ENCODE results near the gene PSMC3.

Gene PSMC3

DNA sequence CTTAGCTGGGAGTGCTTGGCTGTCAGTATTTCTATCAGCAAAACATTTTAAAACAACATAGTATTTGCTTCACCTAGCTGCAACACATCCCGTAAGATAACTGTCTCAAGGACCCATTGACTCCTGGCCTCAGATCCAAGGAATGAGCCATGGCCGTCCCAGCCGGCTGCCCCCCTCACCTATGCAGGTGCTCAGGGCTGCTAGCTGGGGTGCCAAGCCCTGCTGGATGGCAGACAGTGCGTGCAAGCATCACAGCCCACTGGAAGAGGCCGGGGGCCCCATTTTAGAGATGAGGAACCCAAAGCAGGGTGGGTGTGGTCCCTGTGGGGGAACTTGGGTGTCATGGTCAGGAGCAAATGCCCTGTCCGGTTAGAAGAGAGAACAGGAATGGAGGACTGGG is 8.5 kb downstream of the PSMC3 start:
- CTCF ChIA-PET, result no interaction called here
- POLR2A ChIA-PET, result interaction anchor here (1.2 kb wide), 1 partner anchor 8 kb away, joined by 4 read pairs; the partner anchor contains the start of gene PSMC3
- no peak for TF ChIP-seq HDGF (IDR thresholded peaks at IDR 0.05; ENCODE audit: borderline replicate concordance)
- TF ChIP-seq TARDBP (IDR thresholded peaks at IDR 0.05), result no peak
- TF ChIP-seq SUZ12 (IDR thresholded peaks at IDR 0.05), result no peak
- no peak for TF ChIP-seq FOXM1 (IDR thresholded peaks at IDR 0.05; ENCODE audit: borderline replicate concordance)
- no peak for TF ChIP-seq L3MBTL2 (conservative IDR thresholded peaks at IDR 0.05)
- TF ChIP-seq ZNF384 (IDR thresholded peaks at IDR 0.05), result no peak
- TF ChIP-seq ARNT (IDR thresholded peaks at IDR 0.05), result no peak
- no peak for TF ChIP-seq SP1 (IDR thresholded peaks at IDR 0.05)
- TF ChIP-seq CTBP1 (IDR thresholded peaks at IDR 0.05; ENCODE audit: borderline replicate concordance), result no peak
- TF ChIP-seq, protein P1, sequence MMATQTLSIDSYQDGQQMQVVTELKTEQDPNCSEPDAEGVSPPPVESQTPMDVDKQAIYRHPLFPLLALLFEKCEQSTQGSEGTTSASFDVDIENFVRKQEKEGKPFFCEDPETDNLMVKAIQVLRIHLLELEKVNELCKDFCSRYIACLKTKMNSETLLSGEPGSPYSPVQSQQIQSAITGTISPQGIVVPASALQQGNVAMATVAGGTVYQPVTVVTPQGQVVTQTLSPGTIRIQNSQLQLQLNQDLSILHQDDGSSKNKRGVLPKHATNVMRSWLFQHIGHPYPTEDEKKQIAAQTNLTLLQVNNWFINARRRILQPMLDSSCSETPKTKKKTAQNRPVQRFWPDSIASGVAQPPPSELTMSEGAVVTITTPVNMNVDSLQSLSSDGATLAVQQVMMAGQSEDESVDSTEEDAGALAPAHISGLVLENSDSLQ (IDR thresholded peaks at IDR 0.05), result no peak
- no peak for TF ChIP-seq LEF1 (IDR thresholded peaks at IDR 0.05; ENCODE audit: borderline replicate concordance)
- no peak for TF ChIP-seq FOXA1 (IDR thresholded peaks at IDR 0.05)
- no peak for DNase-seq (ENCODE audit: extremely low spot score)

DNA sequence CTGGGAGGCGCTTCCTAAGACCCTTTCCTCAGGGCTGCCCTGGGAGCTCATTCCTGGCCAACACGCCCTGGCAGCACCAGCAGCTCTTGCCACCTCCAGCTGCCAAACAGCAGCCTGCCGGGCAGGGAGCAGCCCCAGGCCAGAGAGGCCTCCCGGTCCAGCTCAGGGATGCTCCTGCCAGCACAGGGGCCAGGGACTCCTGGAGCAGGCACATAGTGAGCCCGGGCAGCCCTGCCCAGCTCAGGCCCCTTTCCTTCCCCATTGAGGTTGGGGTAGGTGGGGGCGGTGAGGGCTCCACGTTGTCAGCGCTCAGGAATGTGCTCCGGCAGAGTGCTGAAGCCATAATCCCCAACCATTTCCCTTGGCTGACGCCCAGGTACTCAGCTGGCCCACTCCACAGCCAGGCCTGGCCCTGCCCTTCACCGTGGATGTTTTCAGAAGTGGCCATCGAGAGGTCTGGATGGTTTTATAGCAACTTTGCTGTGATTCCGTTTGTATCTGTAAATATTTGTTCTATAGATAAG is 10.2 kb downstream of the PSMC3 start:
- POLR2A ChIA-PET, result interaction anchor here (0.6 to 10.0 kb wide), 3 partner anchors 9 to 17 kb away, joined by 3 to 72 read pairs (median 3); partner anchors contain the start of gene PSMC3
- no peak for DNase-seq (ENCODE audit: extremely low spot score)
- CTCF ChIA-PET, result interaction anchor here (1.0 kb wide), 1 partner anchor 61 kb away, joined by 4 read pairs; no protein-coding TSS in a partner anchor
- TF ChIP-seq ZNF384 (IDR thresholded peaks at IDR 0.05) (no peak), SUZ12 (IDR thresholded peaks at IDR 0.05) (no peak), ARNT (IDR thresholded peaks at IDR 0.05) (no peak), BHLHE40 (IDR thresholded peaks at IDR 0.05; ENCODE audit: borderline replicate concordance) (no peak), FOXM1 (IDR thresholded peaks at IDR 0.05; ENCODE audit: borderline replicate concordance) (no peak)

DNA sequence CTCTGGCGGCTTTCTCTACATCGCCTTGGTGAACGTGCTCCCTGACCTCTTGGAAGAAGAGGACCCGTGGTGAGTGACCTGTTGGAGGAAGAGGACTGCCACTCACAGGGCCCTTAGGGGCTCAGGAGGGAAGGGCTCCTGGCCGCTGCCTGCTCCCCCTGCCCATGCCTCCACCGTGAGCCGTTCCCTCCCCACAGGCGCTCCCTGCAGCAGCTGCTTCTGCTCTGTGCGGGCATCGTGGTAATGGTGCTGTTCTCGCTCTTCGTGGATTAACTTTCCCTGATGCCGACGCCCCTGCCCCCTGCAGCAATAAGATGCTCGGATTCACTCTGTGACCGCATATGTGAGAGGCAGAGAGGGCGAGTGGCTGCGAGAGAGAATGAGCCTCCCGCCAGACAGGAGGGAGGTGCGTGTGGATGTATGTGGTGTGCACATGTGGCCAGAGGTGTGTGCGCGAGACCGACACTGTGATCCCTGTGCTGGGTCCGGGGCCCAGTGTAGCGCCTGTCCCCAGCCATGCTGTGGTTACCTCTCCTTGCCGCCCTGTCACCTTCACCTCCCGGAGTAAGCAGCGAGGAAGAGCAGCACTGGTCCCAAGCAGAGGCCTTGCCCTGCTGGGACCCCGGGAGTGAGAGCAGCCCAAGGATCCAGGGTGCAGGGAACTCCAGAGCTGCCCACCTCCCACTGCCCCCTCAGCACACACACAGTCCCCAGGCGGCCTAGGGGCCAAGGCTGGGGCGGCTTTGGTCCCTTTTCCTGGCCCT is 11.0 kb downstream of the PSMC3 start:
- ChIA-PET POLR2A (interaction anchor here (0.6 to 10.0 kb wide), 3 partner anchors 8 to 16 kb away, joined by 3 to 72 read pairs (median 3); partner anchors contain the start of gene PSMC3), CTCF (interaction anchor here (1.0 kb wide), 1 partner anchor 61 kb away, joined by 4 read pairs; no protein-coding TSS in a partner anchor)
- TF ChIP-seq, protein P1 (IDR thresholded peaks at IDR 0.05), result no peak
- TF ChIP-seq CTBP1 (IDR thresholded peaks at IDR 0.05; ENCODE audit: borderline replicate concordance) (no peak), L3MBTL2 (conservative IDR thresholded peaks at IDR 0.05) (no peak), HDGF (IDR thresholded peaks at IDR 0.05; ENCODE audit: borderline replicate concordance) (no peak), ARNT (IDR thresholded peaks at IDR 0.05) (no peak), TARDBP (IDR thresholded peaks at IDR 0.05) (no peak), SP1 (IDR thresholded peaks at IDR 0.05) (no peak), SUZ12 (IDR thresholded peaks at IDR 0.05) (no peak), FOXA1 (IDR thresholded peaks at IDR 0.05) (no peak), BHLHE40 (IDR thresholded peaks at IDR 0.05; ENCODE audit: borderline replicate concordance) (no peak), FOXK2 (IDR thresholded peaks at IDR 0.05) (no peak), LEF1 (IDR thresholded peaks at IDR 0.05; ENCODE audit: borderline replicate concordance) (no peak), NFRKB (IDR thresholded peaks at IDR 0.05) (no peak), FOXM1 (IDR thresholded peaks at IDR 0.05; ENCODE audit: borderline replicate concordance) (no peak)
- no peak for DNase-seq (ENCODE audit: extremely low spot score)

DNA sequence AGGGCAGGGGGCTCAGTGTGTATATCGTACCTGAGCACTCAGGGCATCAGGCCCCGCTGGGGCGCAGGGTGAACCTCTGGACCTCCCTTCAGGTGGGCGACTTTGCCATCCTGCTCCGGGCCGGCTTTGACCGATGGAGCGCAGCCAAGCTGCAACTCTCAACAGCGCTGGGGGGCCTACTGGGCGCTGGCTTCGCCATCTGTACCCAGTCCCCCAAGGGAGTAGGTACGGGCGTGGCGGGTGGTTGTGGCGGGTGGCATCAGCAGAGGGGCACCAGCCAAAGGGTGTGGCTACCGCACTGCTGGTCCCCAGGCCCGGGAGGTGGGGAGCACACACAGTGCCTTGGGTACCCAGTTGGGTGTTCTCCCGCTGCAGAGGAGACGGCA is 11.6 kb downstream of the PSMC3 start:
- TF ChIP-seq ZNF384 (IDR thresholded peaks at IDR 0.05) (no peak), LEF1 (IDR thresholded peaks at IDR 0.05; ENCODE audit: borderline replicate concordance) (no peak), SUZ12 (IDR thresholded peaks at IDR 0.05) (no peak), ARNT (IDR thresholded peaks at IDR 0.05) (no peak), TARDBP (IDR thresholded peaks at IDR 0.05) (no peak), ELF4 (IDR thresholded peaks at IDR 0.05) (no peak), SP1 (IDR thresholded peaks at IDR 0.05) (no peak), CTBP1 (IDR thresholded peaks at IDR 0.05; ENCODE audit: borderline replicate concordance) (no peak)
- ChIA-PET CTCF (no interaction called here), POLR2A (interaction anchor here (10.0 kb wide), 1 partner anchor 10 kb away, joined by 72 read pairs; the partner anchor contains the start of gene PSMC3)
- no peak for DNase-seq (ENCODE audit: extremely low spot score)

DNA sequence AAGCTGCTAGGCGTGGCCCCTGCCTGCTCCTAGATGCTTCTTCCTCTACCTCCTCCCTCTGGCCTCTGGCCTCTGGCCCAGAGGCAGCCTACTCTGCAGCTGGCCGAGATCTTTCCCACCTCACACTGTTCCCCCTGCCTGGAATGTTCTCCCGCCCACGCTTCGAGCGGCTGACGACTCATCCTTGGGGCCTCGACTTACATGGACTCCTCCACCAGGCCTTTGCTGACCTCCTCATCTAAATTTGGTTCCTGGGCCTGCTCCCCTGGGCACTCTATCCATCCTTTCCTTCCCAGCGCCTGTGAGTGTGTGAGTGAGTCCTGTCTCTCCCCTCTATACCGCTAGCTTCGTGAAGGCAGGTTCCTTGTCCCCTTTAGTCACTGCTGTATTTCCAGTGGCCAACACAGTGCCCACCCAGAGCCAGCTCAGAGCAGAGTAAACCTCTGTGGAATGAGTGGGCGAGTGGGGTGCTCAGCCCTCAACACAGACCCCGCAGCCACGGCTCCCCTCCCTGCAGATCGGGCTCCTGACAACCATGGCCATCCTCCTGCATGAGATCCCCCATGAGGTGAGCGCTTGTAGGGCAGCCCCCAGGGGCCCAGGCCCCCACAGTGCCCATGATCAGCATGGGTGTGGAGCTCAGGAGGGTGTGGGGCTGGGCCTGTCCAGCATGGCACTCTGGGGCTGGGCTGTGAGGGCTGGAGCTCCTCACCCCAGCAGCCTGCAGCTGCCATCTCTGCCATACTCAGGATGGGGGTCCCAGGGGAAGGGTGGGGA is 12.1 kb downstream of the PSMC3 start:
- ChIA-PET POLR2A (interaction anchor here (10.0 kb wide), 1 partner anchor 11 kb away, joined by 72 read pairs; the partner anchor contains the start of gene PSMC3), CTCF (no interaction called here)
- no peak for DNase-seq (ENCODE audit: extremely low spot score)
- TF ChIP-seq SP1 (IDR thresholded peaks at IDR 0.05) (no peak), ZNF384 (IDR thresholded peaks at IDR 0.05) (no peak), SUZ12 (IDR thresholded peaks at IDR 0.05) (no peak), FOXM1 (IDR thresholded peaks at IDR 0.05; ENCODE audit: borderline replicate concordance) (no peak)
- TF ChIP-seq, protein P1 (IDR thresholded peaks at IDR 0.05), result no peak
